Caco-2 (cell line): Measurements from ENCODE around the gene DCHS1. TPM values are rescaled to one million over a fixed set of nuclear protein-coding genes. Genes with fewer than 3 reads are reported as not detected.

Experiments used
- BruUV-seq: library from RNA; stranded (reverse); fragments of 400-500 nt; replicated peaks from 2 replicates; lab custom pipeline; 2021; lab: Mats Ljungman, UMichigan
- CTCF ChIA-PET: fragments of 300-600 bp; sonication (Branson Sonifier 250); formaldehyde crosslinking; loops from one replicate; lab custom pipeline; 2022; ENCODE audit warnings: antibody characterized with exemption; lab: Charles Lee
- POLR2A ChIA-PET: fragments of 300-600 bp; sonication (Branson Sonifier 250); formaldehyde crosslinking; loops from one replicate; lab custom pipeline; 2022; ENCODE audit warnings: antibody characterized with exemption; lab: Charles Lee
- DNase-seq, 2 experiments: peaks; one replicate each; pipeline versions ENCODE4 v3.0.0 to v3.0.0-alpha.2; 2020 to 2022
- H3K27me3 ChIP-seq: replicated peaks from 2 replicates; pipeline ENCODE4 v1.6.0; 2011; ENCODE audit warnings: low read length; ENCODE audit not compliant: control insufficient read depth, insufficient read depth
- H3K36me3 ChIP-seq: 2 replicates; pipeline ENCODE4 v1.5.1; 2011; ENCODE audit warnings: low read length; ENCODE audit not compliant: control insufficient read depth, insufficient read depth
- H3K4me1 ChIP-seq: fragments of 250-450 bp; sonication (Bioruptor Pico); 2 replicates; pipeline ENCODE4 v1.5.1; 2020; ENCODE audit warnings: mild to moderate bottlenecking
- H3K4me3 ChIP-seq: 2 replicates; pipeline ENCODE4 v1.5.1; 2011; ENCODE audit warnings: low read depth, mild to moderate bottlenecking, control low read depth, low read length
- H3K9me3 ChIP-seq: fragments of 250-450 bp; sonication (Bioruptor Pico); 2 replicates; pipeline ENCODE4 v1.5.1; 2020; ENCODE audit warnings: mild to moderate bottlenecking, moderate library complexity
- H3K27ac Mint-ChIP-seq: one replicate; pipeline ENCODE4 v1.8.0; 2022; ENCODE audit warnings: mixed read lengths; ENCODE audit not compliant: unreplicated experiment
- H3K27me3 Mint-ChIP-seq: one replicate; pipeline ENCODE4 v1.8.0; 2022; ENCODE audit warnings: mixed read lengths; ENCODE audit not compliant: insufficient read depth, unreplicated experiment
- H3K36me3 Mint-ChIP-seq: one replicate; pipeline ENCODE4 v1.8.0; 2022; ENCODE audit warnings: mild to moderate bottlenecking, mixed read lengths; ENCODE audit not compliant: insufficient read depth, unreplicated experiment
- H3K4me1 Mint-ChIP-seq: one replicate; pipeline ENCODE4 v1.8.0; 2022; ENCODE audit warnings: low read depth, mixed read lengths; ENCODE audit not compliant: unreplicated experiment
- H3K4me3 Mint-ChIP-seq: one replicate; pipeline ENCODE4 v1.8.0; 2022; ENCODE audit warnings: mild to moderate bottlenecking, moderate library complexity, mixed read lengths; ENCODE audit not compliant: unreplicated experiment
- H3K9me3 Mint-ChIP-seq: one replicate; pipeline ENCODE4 v1.8.0; 2022; ENCODE audit warnings: mixed read lengths; ENCODE audit not compliant: unreplicated experiment
- intact Hi-C: fragments of 100-400 bp; cut with micrococcal nuclease; formaldehyde crosslinking; loops from one replicate; pipeline ENCODE4 v1.10.0; 2022; ENCODE audit not compliant: unreplicated experiment
- total RNA-seq: library from RNA; stranded (reverse); gene quantifications from 2 replicates; pipeline ENCODE4 v1.2.3, GENCODE V29; 2022
- TF ChIP-seq, protein P1 (sequence below), 2 experiments: fragments of 200-600 bp in 1 of 2; IDR thresholded peaks; 1 replicate in 1 of 2; 2 replicates in 1 of 2; pipeline versions ENCODE4 v1.5.1 to v1.8.0; 2011 to 2022; ENCODE audit warnings: antibody characterized with exemption in 1 of 2, control low read depth in 1 of 2, inconsistent platforms in 1 of 2, low read depth in 1 of 2, low read length in 1 of 2, mild to moderate bottlenecking in 1 of 2, moderate library complexity in 1 of 2; ENCODE audit not compliant: insufficient read depth in 1 of 2, severe bottlenecking in 1 of 2, unreplicated experiment in 1 of 2

The DCHS1 gene
- total RNA-seq, 1 experiment from 2014 or later: 1.7 TPM

DNA sequence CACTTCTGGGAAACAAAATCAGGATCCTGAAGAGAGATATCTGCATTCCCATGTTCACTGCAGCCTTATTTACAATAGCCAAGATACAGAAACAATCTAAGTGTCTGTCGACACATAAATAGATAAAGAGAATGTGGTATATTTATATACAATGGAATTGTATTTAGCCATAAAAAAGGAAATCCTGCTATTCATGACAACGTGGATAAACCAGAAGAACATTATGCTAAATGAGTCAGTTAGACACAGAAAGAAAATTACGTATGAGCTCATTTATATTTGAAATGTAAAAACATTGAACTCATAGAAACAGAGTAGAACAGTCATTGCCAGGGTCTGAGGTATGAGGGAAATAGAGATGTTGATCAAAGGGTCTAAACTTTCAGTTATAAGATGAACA is 21.4 kb upstream of the DCHS1 start:
- H3K27me3 Mint-ChIP-seq: no peaks in the 10 kb centered on the region
- peaks cover 18% of the 10 kb centered on the region for H3K36me3 Mint-ChIP-seq
- no peaks in the 10 kb centered on the region for H3K9me3 ChIP-seq
- H3K4me1 Mint-ChIP-seq: no peaks in the 10 kb centered on the region
- TF ChIP-seq, protein P1, sequence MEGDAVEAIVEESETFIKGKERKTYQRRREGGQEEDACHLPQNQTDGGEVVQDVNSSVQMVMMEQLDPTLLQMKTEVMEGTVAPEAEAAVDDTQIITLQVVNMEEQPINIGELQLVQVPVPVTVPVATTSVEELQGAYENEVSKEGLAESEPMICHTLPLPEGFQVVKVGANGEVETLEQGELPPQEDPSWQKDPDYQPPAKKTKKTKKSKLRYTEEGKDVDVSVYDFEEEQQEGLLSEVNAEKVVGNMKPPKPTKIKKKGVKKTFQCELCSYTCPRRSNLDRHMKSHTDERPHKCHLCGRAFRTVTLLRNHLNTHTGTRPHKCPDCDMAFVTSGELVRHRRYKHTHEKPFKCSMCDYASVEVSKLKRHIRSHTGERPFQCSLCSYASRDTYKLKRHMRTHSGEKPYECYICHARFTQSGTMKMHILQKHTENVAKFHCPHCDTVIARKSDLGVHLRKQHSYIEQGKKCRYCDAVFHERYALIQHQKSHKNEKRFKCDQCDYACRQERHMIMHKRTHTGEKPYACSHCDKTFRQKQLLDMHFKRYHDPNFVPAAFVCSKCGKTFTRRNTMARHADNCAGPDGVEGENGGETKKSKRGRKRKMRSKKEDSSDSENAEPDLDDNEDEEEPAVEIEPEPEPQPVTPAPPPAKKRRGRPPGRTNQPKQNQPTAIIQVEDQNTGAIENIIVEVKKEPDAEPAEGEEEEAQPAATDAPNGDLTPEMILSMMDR (IDR thresholded peaks at IDR 0.05; ENCODE audit: insufficient read depth in 1 of 2, low read depth in 1 of 2, low read length in 1 of 2, severe bottlenecking in 1 of 2, unreplicated experiment in 1 of 2): no peak
- no peak overlapping the region for H3K4me3 ChIP-seq
- H3K36me3 ChIP-seq: peaks cover 4% of the 10 kb centered on the region
- H3K27me3 ChIP-seq: no peaks in the 10 kb centered on the region
- no peaks in the 10 kb centered on the region for H3K9me3 Mint-ChIP-seq
- ChIA-PET POLR2A (interaction anchor here (0.5 kb wide), 1 partner anchor 65 kb away, joined by 5 read pairs; the partner anchor contains the start of gene TAF10), CTCF (no interaction called here)
- H3K4me1 ChIP-seq: peaks cover 8% of the 10 kb centered on the region; the same call in 1 of the 2 replicates
- intact Hi-C loops: no loop called here
- no peak for DNase-seq
- no peak overlapping the region for H3K4me3 Mint-ChIP-seq
- H3K27ac Mint-ChIP-seq: no peak overlapping the region
- no TSS peak for BruUV-seq

DNA sequence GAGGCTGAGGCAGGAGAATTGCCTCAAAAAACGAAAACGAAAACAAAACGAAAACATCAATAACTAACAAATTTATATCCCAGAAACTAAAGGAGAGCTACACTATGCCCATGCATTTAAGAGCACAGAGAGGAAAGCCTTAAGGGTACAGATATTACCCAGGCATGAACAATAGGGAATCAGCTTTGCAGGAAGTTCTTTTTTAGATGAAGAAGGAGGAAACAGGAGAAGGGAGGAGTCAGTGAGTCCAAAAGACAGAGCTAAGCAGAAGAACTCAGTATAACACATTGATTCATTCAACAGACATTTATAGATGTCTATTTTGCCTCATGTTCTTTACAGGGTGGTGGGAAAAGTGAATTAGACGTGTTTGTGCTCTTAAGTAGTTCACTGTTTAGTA is 19.3 kb upstream of the DCHS1 start:
- CTCF ChIA-PET: no interaction called here
- TF ChIP-seq, protein P1 (IDR thresholded peaks at IDR 0.05; ENCODE audit: insufficient read depth in 1 of 2, low read depth in 1 of 2, low read length in 1 of 2, severe bottlenecking in 1 of 2, unreplicated experiment in 1 of 2): no peak
- H3K4me1 ChIP-seq: no peaks in the 10 kb centered on the region
- no peaks in the 10 kb centered on the region for H3K9me3 ChIP-seq
- Mint-ChIP-seq H3K4me1 (no peaks in the 10 kb centered on the region), H3K36me3 (peaks cover 5% of the 10 kb centered on the region), H3K27ac (no peak overlapping the region), H3K9me3 (no peaks in the 10 kb centered on the region), H3K4me3 (no peak overlapping the region), H3K27me3 (peaks cover 3% of the 10 kb centered on the region)
- no peak for DNase-seq
- intact Hi-C loops: no loop called here
- no peaks in the 10 kb centered on the region for H3K27me3 ChIP-seq
- POLR2A ChIA-PET: interaction anchor here (0.6 kb wide), 1 partner anchor 63 kb away, joined by 3 read pairs; the partner anchor contains the start of gene TAF10
- BruUV-seq: no TSS peak
- H3K36me3 ChIP-seq: no peaks in the 10 kb centered on the region
- H3K4me3 ChIP-seq: no peak overlapping the region

DNA sequence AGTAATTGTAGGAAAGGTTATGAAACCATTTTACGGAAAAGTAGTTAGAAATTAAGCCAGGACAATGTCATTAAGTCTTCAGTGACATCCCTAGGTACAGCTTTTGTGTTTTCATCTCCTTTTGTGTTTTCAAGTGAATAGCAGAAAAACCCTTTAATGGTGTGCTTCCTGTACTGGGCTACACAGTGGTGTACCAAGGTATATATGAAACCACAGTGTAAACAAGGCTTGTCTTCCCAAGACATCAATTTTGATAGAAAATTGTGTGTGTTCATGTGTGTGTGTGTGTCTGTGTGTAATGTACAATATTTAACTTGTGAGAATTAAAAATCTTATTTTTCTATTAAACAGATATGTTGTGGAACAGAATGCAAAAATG is 18.6 kb upstream of the DCHS1 start:
- Mint-ChIP-seq H3K27ac (no peak overlapping the region), H3K36me3 (no peaks in the 10 kb centered on the region), H3K4me3 (no peak overlapping the region), H3K9me3 (no peaks in the 10 kb centered on the region), H3K27me3 (peaks cover 3% of the 10 kb centered on the region), H3K4me1 (no peaks in the 10 kb centered on the region)
- Histone ChIP-seq H3K36me3 (no peaks in the 10 kb centered on the region), H3K4me1 (no peaks in the 10 kb centered on the region), H3K9me3 (no peaks in the 10 kb centered on the region), H3K27me3 (no peaks in the 10 kb centered on the region), H3K4me3 (no peak overlapping the region)
- ChIA-PET CTCF (no interaction called here), POLR2A (no interaction called here)
- TF ChIP-seq, protein P1 (IDR thresholded peaks at IDR 0.05; ENCODE audit: insufficient read depth in 1 of 2, low read depth in 1 of 2, low read length in 1 of 2, severe bottlenecking in 1 of 2, unreplicated experiment in 1 of 2): no peak
- DNase-seq: no peak
- BruUV-seq: no TSS peak
- intact Hi-C loops: no loop called here
